Measurements from ENCODE around the gene ADAT2.

ADAT2 gene

DNA sequence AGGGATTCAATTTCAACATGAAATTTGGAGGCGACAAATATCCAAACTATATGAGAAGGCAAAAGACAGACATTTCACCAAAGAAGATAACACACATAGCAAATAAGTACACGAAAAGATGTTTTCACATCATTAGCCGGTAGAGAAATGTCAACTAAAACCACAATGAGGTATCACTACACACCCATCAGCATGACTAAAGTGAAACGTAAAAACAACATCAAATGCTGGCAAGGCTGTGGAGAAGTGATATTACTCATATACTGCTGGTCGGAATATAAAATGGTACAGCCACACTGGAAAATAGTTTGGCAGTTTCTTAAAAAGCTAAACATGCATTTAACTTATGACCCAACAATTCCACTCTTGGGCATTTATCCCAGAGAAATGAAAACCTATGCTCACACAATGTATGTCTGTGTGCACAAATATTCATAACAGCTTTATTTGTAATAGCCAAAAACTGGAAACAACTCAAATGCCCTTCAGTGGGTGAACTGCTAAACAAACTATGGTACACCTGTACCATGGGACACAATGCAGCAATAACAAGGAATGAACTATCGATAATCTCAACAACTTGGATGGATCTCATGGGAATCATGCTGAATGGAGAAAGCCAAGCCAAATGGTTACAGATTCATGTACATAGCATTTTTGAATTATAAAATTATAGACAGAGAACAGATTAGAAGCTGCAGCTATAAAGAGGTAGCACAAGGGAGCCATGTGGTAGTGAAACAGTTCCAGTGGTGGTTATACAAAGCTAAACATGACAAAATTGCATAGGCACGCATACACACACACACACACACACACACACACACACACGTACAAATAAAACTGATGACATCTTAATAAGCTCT, 8.6 kb downstream of the ADAT2 start:
- WGBS (ENCODE audit: extremely low coverage, insufficient coverage, insufficient read length), result no CpG with 5 or more reads among the region's 8 CpGs

DNA sequence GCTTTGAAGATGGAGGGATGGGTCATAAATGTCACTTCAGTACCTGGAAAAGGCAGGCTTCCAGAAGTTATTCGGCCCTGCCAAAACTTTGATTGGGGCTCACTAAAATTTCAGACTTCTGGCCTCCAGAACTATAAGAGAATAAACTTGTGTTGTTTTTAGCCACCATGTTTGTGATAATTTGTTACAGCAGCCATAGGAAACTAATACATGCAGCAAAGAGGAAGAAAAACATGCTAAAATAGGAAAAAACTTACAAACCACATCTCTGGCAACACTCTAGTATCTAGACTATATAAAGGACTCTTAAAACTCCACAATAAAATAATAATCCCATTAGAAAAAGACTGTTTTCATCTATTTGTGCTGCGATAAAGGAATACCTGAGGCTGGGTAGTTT, 9.5 kb downstream of the ADAT2 start:
- no peak overlapping the region for H3K4ac ChIP-seq (ENCODE audit: low read depth, low read length)
- no peaks in the 10 kb centered on the region for H3K27me3 ChIP-seq (ENCODE audit: insufficient read depth, low read length)
- no peak overlapping the region for H3K4me2 ChIP-seq (ENCODE audit: low read length)
- H3K4me3 ChIP-seq (ENCODE audit: low read depth, low read length), result no peak overlapping the region
- no peaks in the 10 kb centered on the region for H3K36me3 ChIP-seq (ENCODE audit: control insufficient read depth in 1 of 2, insufficient read depth in 2 of 2, low read length in 2 of 2)
- DNase-seq, result no peak
- H2BK12ac ChIP-seq (ENCODE audit: low read length), result no peak overlapping the region
- no peak overlapping the region for H3K14ac ChIP-seq (ENCODE audit: low read length)
- no peak overlapping the region for H3K23ac ChIP-seq (ENCODE audit: low read length)
- H3K9ac ChIP-seq (ENCODE audit: low read length), result no peak overlapping the region
- H2BK5ac ChIP-seq (ENCODE audit: low read depth, low read length, poor library complexity), result no peak overlapping the region
- no peak overlapping the region for H4K8ac ChIP-seq (ENCODE audit: low read depth, low read length)
- no peak overlapping the region for H2AFZ ChIP-seq (ENCODE audit: insufficient read depth, low read length, poor library complexity)
- H4K12ac ChIP-seq (ENCODE audit: low read depth, low read length), result no peak overlapping the region
- no peaks in the 10 kb centered on the region for H3K79me2 ChIP-seq (ENCODE audit: control insufficient read depth, insufficient read depth, low read length, poor library complexity)
- H3K27ac ChIP-seq (ENCODE audit: low read depth, low read length), result no peak overlapping the region
- no peaks in the 10 kb centered on the region for H3K79me1 ChIP-seq (ENCODE audit: low read length)
- H3K4me1 ChIP-seq (ENCODE audit: control insufficient read depth in 1 of 2, insufficient read depth in 2 of 2, low read length in 2 of 2), result no peaks in the 10 kb centered on the region
- no peak overlapping the region for H4K91ac ChIP-seq (ENCODE audit: low read depth, low read length)
- no peak overlapping the region for H2BK120ac ChIP-seq (ENCODE audit: insufficient read depth, low read length, poor library complexity)
- H3K18ac ChIP-seq (ENCODE audit: low read length), result no peak overlapping the region
- no peak overlapping the region for H2AK5ac ChIP-seq (ENCODE audit: low read length)
- H3K9me3 ChIP-seq (ENCODE audit: insufficient read depth, low read depth, low read length), result no peaks in the 10 kb centered on the region
- WGBS (ENCODE audit: extremely low coverage, insufficient coverage, insufficient read length), result no CpG with 5 or more reads among the region's 2 CpGs

More for the DNA sequence above, 8.6 kb downstream of the ADAT2 start:
- Histone ChIP-seq H3K79me2 (ENCODE audit: control insufficient read depth, insufficient read depth, low read length, poor library complexity) (no peaks in the 10 kb centered on the region), H2AK5ac (ENCODE audit: low read length) (no peak overlapping the region), H3K79me1 (ENCODE audit: low read length) (no peaks in the 10 kb centered on the region), H3K27ac (ENCODE audit: low read depth, low read length) (no peak overlapping the region), H2BK12ac (ENCODE audit: low read length) (no peak overlapping the region), H3K4ac (ENCODE audit: low read depth, low read length) (no peak overlapping the region), H3K4me3 (ENCODE audit: low read depth, low read length) (no peak overlapping the region), H3K9me3 (ENCODE audit: insufficient read depth, low read depth, low read length) (no peaks in the 10 kb centered on the region), H4K12ac (ENCODE audit: low read depth, low read length) (no peak overlapping the region), H3K36me3 (ENCODE audit: control insufficient read depth in 1 of 2, insufficient read depth in 2 of 2, low read length in 2 of 2) (no peaks in the 10 kb centered on the region), H2AFZ (ENCODE audit: insufficient read depth, low read length, poor library complexity) (no peak overlapping the region), H3K4me1 (ENCODE audit: control insufficient read depth in 1 of 2, insufficient read depth in 2 of 2, low read length in 2 of 2) (no peaks in the 10 kb centered on the region), H3K4me2 (ENCODE audit: low read length) (no peak overlapping the region), H3K27me3 (ENCODE audit: insufficient read depth, low read length) (no peaks in the 10 kb centered on the region), H2BK5ac (ENCODE audit: low read depth, low read length, poor library complexity) (no peak overlapping the region), H3K14ac (ENCODE audit: low read length) (no peak overlapping the region), H2BK120ac (ENCODE audit: insufficient read depth, low read length, poor library complexity) (no peak overlapping the region), H4K8ac (ENCODE audit: low read depth, low read length) (no peak overlapping the region), H3K23ac (ENCODE audit: low read length) (no peak overlapping the region), H4K91ac (ENCODE audit: low read depth, low read length) (no peak overlapping the region), H3K9ac (ENCODE audit: low read length) (no peak overlapping the region), H3K18ac (ENCODE audit: low read length) (no peak overlapping the region)
- DNase-seq, result no peak

DNA sequence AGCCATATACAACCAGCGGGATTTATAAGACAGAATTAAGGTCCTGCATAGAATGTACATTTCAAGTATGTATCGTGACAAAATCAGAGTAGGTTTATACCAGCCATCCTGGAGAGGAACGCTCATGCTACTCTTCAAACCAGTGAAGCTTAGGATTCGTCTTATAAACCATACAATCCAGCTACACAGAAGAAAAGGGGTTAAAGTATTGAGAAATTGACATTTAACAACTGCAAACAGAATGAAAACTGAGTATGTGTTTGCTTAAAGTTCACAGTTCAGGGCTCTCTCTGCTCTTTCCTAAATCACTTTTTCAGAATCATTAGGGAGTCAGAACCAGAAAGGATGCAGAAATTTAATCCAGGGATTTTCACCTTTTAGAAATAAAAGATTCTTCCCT, 17.9 kb downstream of the ADAT2 start:
- H2BK120ac ChIP-seq (ENCODE audit: insufficient read depth, low read length, poor library complexity), result no peak overlapping the region
- no peaks in the 10 kb centered on the region for H3K79me1 ChIP-seq (ENCODE audit: low read length)
- H3K4me1 ChIP-seq (ENCODE audit: control insufficient read depth in 1 of 2, insufficient read depth in 2 of 2, low read length in 2 of 2), result no peaks in the 10 kb centered on the region
- H3K9me3 ChIP-seq (ENCODE audit: insufficient read depth, low read depth, low read length), result no peaks in the 10 kb centered on the region
- no peak overlapping the region for H4K12ac ChIP-seq (ENCODE audit: low read depth, low read length)
- H3K4me2 ChIP-seq (ENCODE audit: low read length), result no peak overlapping the region
- H2AFZ ChIP-seq (ENCODE audit: insufficient read depth, low read length, poor library complexity), result no peak overlapping the region
- no peak overlapping the region for H2AK5ac ChIP-seq (ENCODE audit: low read length)
- H3K27me3 ChIP-seq (ENCODE audit: insufficient read depth, low read length), result no peaks in the 10 kb centered on the region
- H4K8ac ChIP-seq (ENCODE audit: low read depth, low read length), result no peak overlapping the region
- no peak for DNase-seq
- no peak overlapping the region for H2BK5ac ChIP-seq (ENCODE audit: low read depth, low read length, poor library complexity)
- no CpG with 5 or more reads among the region's 4 CpGs for WGBS (ENCODE audit: extremely low coverage, insufficient coverage, insufficient read length)
- H3K27ac ChIP-seq (ENCODE audit: low read depth, low read length), result no peak overlapping the region
- no peak overlapping the region for H3K14ac ChIP-seq (ENCODE audit: low read length)
- no peak overlapping the region for H3K18ac ChIP-seq (ENCODE audit: low read length)
- H3K23ac ChIP-seq (ENCODE audit: low read length), result no peak overlapping the region
- no peak overlapping the region for H2BK12ac ChIP-seq (ENCODE audit: low read length)
- H3K9ac ChIP-seq (ENCODE audit: low read length), result no peak overlapping the region
- H3K4me3 ChIP-seq (ENCODE audit: low read depth, low read length), result no peak overlapping the region
- no peaks in the 10 kb centered on the region for H3K79me2 ChIP-seq (ENCODE audit: control insufficient read depth, insufficient read depth, low read length, poor library complexity)
- H4K91ac ChIP-seq (ENCODE audit: low read depth, low read length), result no peak overlapping the region
- no peak overlapping the region for H3K4ac ChIP-seq (ENCODE audit: low read depth, low read length)
- H3K36me3 ChIP-seq (ENCODE audit: control insufficient read depth in 1 of 2, insufficient read depth in 2 of 2, low read length in 2 of 2), result no peaks in the 10 kb centered on the region

DNA sequence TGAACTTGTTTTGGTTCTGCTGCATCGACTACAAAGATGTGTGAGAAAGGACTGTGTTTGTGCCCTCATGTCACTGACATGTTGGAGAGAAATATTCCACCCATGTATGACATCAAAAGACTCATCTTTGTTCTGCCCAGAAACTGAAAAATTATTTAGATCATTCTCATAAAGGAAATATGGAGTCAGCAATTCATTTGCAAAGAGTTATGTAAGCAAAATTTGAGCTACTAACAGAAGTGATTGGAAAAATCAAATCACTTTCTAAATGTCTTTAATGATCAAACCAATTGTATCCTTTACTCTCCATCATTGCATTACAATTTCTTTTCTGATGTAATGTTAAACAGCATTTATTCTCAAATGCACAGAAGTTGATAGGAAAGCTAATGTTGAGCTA, 19.3 kb downstream of the ADAT2 start:
- Histone ChIP-seq H3K9me3 (ENCODE audit: insufficient read depth, low read depth, low read length) (no peaks in the 10 kb centered on the region), H3K23ac (ENCODE audit: low read length) (no peak overlapping the region), H4K91ac (ENCODE audit: low read depth, low read length) (no peak overlapping the region), H4K12ac (ENCODE audit: low read depth, low read length) (no peak overlapping the region), H2BK12ac (ENCODE audit: low read length) (no peak overlapping the region), H3K36me3 (ENCODE audit: control insufficient read depth in 1 of 2, insufficient read depth in 2 of 2, low read length in 2 of 2) (no peaks in the 10 kb centered on the region), H3K9ac (ENCODE audit: low read length) (no peak overlapping the region), H3K4me2 (ENCODE audit: low read length) (no peak overlapping the region), H2AFZ (ENCODE audit: insufficient read depth, low read length, poor library complexity) (no peak overlapping the region), H2AK5ac (ENCODE audit: low read length) (no peak overlapping the region), H3K4ac (ENCODE audit: low read depth, low read length) (no peak overlapping the region), H2BK5ac (ENCODE audit: low read depth, low read length, poor library complexity) (no peak overlapping the region), H3K18ac (ENCODE audit: low read length) (no peak overlapping the region), H3K4me3 (ENCODE audit: low read depth, low read length) (no peak overlapping the region), H3K27ac (ENCODE audit: low read depth, low read length) (no peak overlapping the region), H3K27me3 (ENCODE audit: insufficient read depth, low read length) (no peaks in the 10 kb centered on the region), H2BK120ac (ENCODE audit: insufficient read depth, low read length, poor library complexity) (no peak overlapping the region), H3K79me1 (ENCODE audit: low read length) (no peaks in the 10 kb centered on the region), H3K14ac (ENCODE audit: low read length) (no peak overlapping the region), H4K8ac (ENCODE audit: low read depth, low read length) (no peak overlapping the region), H3K79me2 (ENCODE audit: control insufficient read depth, insufficient read depth, low read length, poor library complexity) (no peaks in the 10 kb centered on the region), H3K4me1 (ENCODE audit: control insufficient read depth in 1 of 2, insufficient read depth in 2 of 2, low read length in 2 of 2) (no peaks in the 10 kb centered on the region)
- no CpG with 5 or more reads among the region's 1 CpG for WGBS (ENCODE audit: extremely low coverage, insufficient coverage, insufficient read length)
- DNase-seq, result no peak

Data from trophoblast cell (in vitro differentiated cells and primary cell).